ENCODE results near the gene REP15. TPM values are rescaled to one million over a fixed set of nuclear protein-coding genes. Genes with fewer than 3 reads are reported as not detected.

REP15 gene
- polyA plus RNA-seq, 3 donors: not detected

- no CpG with 5 or more reads among the region's 1 CpG for WGBS (ENCODE audit: insufficient coverage)
- intact Hi-C loops (cut with micrococcal nuclease): no loop called here
- Histone ChIP-seq H3K4me2 (replicated peaks; ENCODE audit: extremely low read depth, low read length, poor library complexity, severe bottlenecking) (no peak overlapping the region), H3K9me3 (replicated peaks in 1 of 2; ENCODE audit: control insufficient read depth in 1 of 2, insufficient read depth in 1 of 2, low read length in 2 of 2) (no peaks in the 10 kb centered on the region), H3K27me3 (ENCODE audit: control insufficient read depth in 2 of 2, insufficient read depth in 2 of 2, low read length in 2 of 2) (no peaks in the 10 kb centered on the region), H4K20me1 (ENCODE audit: insufficient read depth, low read length) (no peaks in the 10 kb centered on the region), H3K4me1 (ENCODE audit: control insufficient read depth in 1 of 2, insufficient read depth in 2 of 2, low read length in 2 of 2) (no peaks in the 10 kb centered on the region), H3K27ac (ENCODE audit: low read depth in 1 of 2, low read length in 2 of 2) (no peak overlapping the region), H2AFZ (ENCODE audit: insufficient read depth, low read depth, low read length, poor library complexity, severe bottlenecking) (no peak overlapping the region), H3K4me3 (replicated peaks in 1 of 3; ENCODE audit: low read depth in 2 of 3, low read length in 3 of 3) (no peak overlapping the region), H3K36me3 (replicated peaks in 1 of 2; ENCODE audit: control insufficient read depth in 1 of 2, insufficient read depth in 2 of 2, low read length in 2 of 2) (no peaks in the 10 kb centered on the region), H3K79me2 (ENCODE audit: insufficient read depth, low read length) (no peaks in the 10 kb centered on the region), H3K9ac (ENCODE audit: insufficient read depth, low read length, poor library complexity, severe bottlenecking) (no peak overlapping the region)
- Mint-ChIP-seq H3K27ac (no peak overlapping the region), H3K4me1 (peaks cover 5% of the 10 kb centered on the region), H3K9me3 (no peaks in the 10 kb centered on the region), H3K4me3 (no peak overlapping the region), H3K36me3 (no peaks in the 10 kb centered on the region), H3K27me3 (ENCODE audit: low read depth in 3 of 3) (no peaks in the 10 kb centered on the region)
- no peak for TF ChIP-seq CTCF (IDR thresholded peaks at IDR 0.05)
- DNase-seq: no peak
Observed at GRCh38 chr12:27651201-27651600, 45.0 kb upstream of the REP15 start.

- peaks cover 5% of the 10 kb centered on the region for H3K4me1 Mint-ChIP-seq
- peak; percentile 97 for TF ChIP-seq CTCF (IDR thresholded peaks at IDR 0.05)
- Histone ChIP-seq H3K9me3 (replicated peaks in 1 of 2; ENCODE audit: control insufficient read depth in 1 of 2, insufficient read depth in 1 of 2, low read length in 2 of 2) (no peaks in the 10 kb centered on the region), H3K4me2 (replicated peaks; ENCODE audit: extremely low read depth, low read length, poor library complexity, severe bottlenecking) (no peak overlapping the region), H3K9ac (ENCODE audit: insufficient read depth, low read length, poor library complexity, severe bottlenecking) (no peak overlapping the region), H2AFZ (ENCODE audit: insufficient read depth, low read depth, low read length, poor library complexity, severe bottlenecking) (no peak overlapping the region), H3K4me1 (ENCODE audit: control insufficient read depth in 1 of 2, insufficient read depth in 2 of 2, low read length in 2 of 2) (no peaks in the 10 kb centered on the region), H3K36me3 (replicated peaks in 1 of 2; ENCODE audit: control insufficient read depth in 1 of 2, insufficient read depth in 2 of 2, low read length in 2 of 2) (no peaks in the 10 kb centered on the region), H3K79me2 (ENCODE audit: insufficient read depth, low read length) (no peaks in the 10 kb centered on the region), H4K20me1 (ENCODE audit: insufficient read depth, low read length) (no peaks in the 10 kb centered on the region), H3K27ac (ENCODE audit: low read depth in 1 of 2, low read length in 2 of 2) (no peak overlapping the region), H3K4me3 (replicated peaks in 1 of 3; ENCODE audit: low read depth in 2 of 3, low read length in 3 of 3) (no peak overlapping the region), H3K27me3 (ENCODE audit: control insufficient read depth in 2 of 2, insufficient read depth in 2 of 2, low read length in 2 of 2) (no peaks in the 10 kb centered on the region)
- no peak overlapping the region for H3K4me3 Mint-ChIP-seq
- peak; percentile 21 to 56 (median 51) for DNase-seq
- no peaks in the 10 kb centered on the region for H3K9me3 Mint-ChIP-seq
- WGBS (ENCODE audit: insufficient coverage): no CpG with 5 or more reads among the region's 1 CpG
- H3K27ac Mint-ChIP-seq: no peak overlapping the region
- intact Hi-C loops (cut with micrococcal nuclease): no loop called here
- no peaks in the 10 kb centered on the region for H3K27me3 Mint-ChIP-seq (ENCODE audit: low read depth in 3 of 3)
- H3K36me3 Mint-ChIP-seq: no peaks in the 10 kb centered on the region
Observed at GRCh38 chr12:27652174-27652763, 44.0 kb upstream of the REP15 start.

Measured in CD14-positive monocyte (primary cell).